Endodermal cell (in vitro differentiated cells): Measurements from ENCODE around the gene INSC. TPM values are rescaled to one million over a fixed set of nuclear protein-coding genes. Genes with fewer than 3 reads are reported as not detected.

ENCODE experiments used
- DNase-seq: peaks from one replicate; pipeline ENCODE4 v3.0.0-alpha.2; 2017
- H3K27ac ChIP-seq: 2 replicates; pipeline ENCODE4 v1.5.1; 2013; ENCODE audit warnings: mild to moderate bottlenecking, low read depth, low read length, moderate library complexity
- H3K27me3 ChIP-seq: 2 replicates; pipeline ENCODE4 v1.6.1; 2013; ENCODE audit warnings: mild to moderate bottlenecking, low read length, moderate library complexity; ENCODE audit not compliant: insufficient read depth, control insufficient read depth, poor library complexity, severe bottlenecking
- H3K36me3 ChIP-seq: 2 replicates; pipeline ENCODE4 v1.7.0; 2013; ENCODE audit warnings: mild to moderate bottlenecking, low read length, moderate library complexity; ENCODE audit not compliant: control insufficient read depth, insufficient read depth
- H3K4me1 ChIP-seq: one replicate; pipeline ENCODE4 v1.7.0; 2013; ENCODE audit warnings: low read length; ENCODE audit not compliant: control insufficient read depth, insufficient read depth
- H3K4me3 ChIP-seq: 2 replicates; pipeline ENCODE4 v1.5.1; 2013; ENCODE audit warnings: mild to moderate bottlenecking, low read length, moderate library complexity
- H3K9ac ChIP-seq: 2 replicates; pipeline ENCODE4 v1.6.1; 2013; ENCODE audit warnings: mild to moderate bottlenecking, low read length, moderate library complexity; ENCODE audit not compliant: poor library complexity, severe bottlenecking; ENCODE audit errors: extremely low read depth
- H3K9me3 ChIP-seq: 2 replicates; pipeline ENCODE4 v1.6.1; 2013; ENCODE audit warnings: mild to moderate bottlenecking, low read length, moderate library complexity; ENCODE audit not compliant: control insufficient read depth
- H3K27ac Mint-ChIP-seq: 2 replicates; pipeline ENCODE4 v1.8.0; 2020; ENCODE audit warnings: mixed read lengths
- H3K27me3 Mint-ChIP-seq: 2 replicates; pipeline ENCODE4 v1.8.0; 2021; ENCODE audit warnings: mild to moderate bottlenecking, mixed read lengths; ENCODE audit not compliant: insufficient read depth
- H3K36me3 Mint-ChIP-seq: 2 replicates; pipeline ENCODE4 v1.8.0; 2020; ENCODE audit warnings: low read depth, mixed read lengths
- H3K4me1 Mint-ChIP-seq: 2 replicates; pipeline ENCODE4 v1.8.0; 2020; ENCODE audit warnings: mixed read lengths
- H3K4me3 Mint-ChIP-seq: 2 replicates; pipeline ENCODE4 v1.8.0; 2020; ENCODE audit warnings: mild to moderate bottlenecking, moderate library complexity, mixed read lengths
- H3K9me3 Mint-ChIP-seq: 2 replicates; pipeline ENCODE4 v1.8.0; 2020; ENCODE audit warnings: mild to moderate bottlenecking, mixed read lengths
- CTCF ChIP-seq: fragments of 200-600 bp; sonication (generic); conservative IDR thresholded peaks from 2 replicates; pipeline ENCODE4 v1.5.0; 2021; ENCODE audit warnings: antibody characterized with exemption, mild to moderate bottlenecking
- WGBS, 2 experiments: methylation state at CpG; one replicate each; pipeline versions ENCODE4 v1.1.5 to v1.1.7; 2013; ENCODE audit warnings: missing lambda C conversion rate in 2 of 2, mixed read lengths in 1 of 2; ENCODE audit not compliant: insufficient coverage in 1 of 2, insufficient read length in 1 of 2; 5-methylcytosine and 5-hydroxymethylcytosine counted together
- total RNA-seq, 2 donors: library from RNA; stranded (reverse); fragmentation: NEBNext Ultra II Directional in 1 of 2; extraction: Animal tissue kit (Norgen Biotek cat#: 25700) in 1 of 2; gene quantifications; 2 replicates in 1 of 2; 3 replicates in 1 of 2; pipeline ENCODE4 v1.2.1, GENCODE V29; 2021

INSC gene
- total RNA-seq, 2 donors from 2014 or later, result not detected

- no peak overlapping the region for H3K27ac Mint-ChIP-seq
- whole genome bisulfite sequencing, 2 experiments, result 93 to 100% methylated on average over 1 to 3 of the region's 3 CpGs
- no peak for DNase-seq
These were observed 56.0 kb downstream of the INSC start for GRCh38 chr11:15170698-15171097.

GRCh38 chr11:15171956-15172355, 57.2 kb downstream of the INSC start:
- no peak for TF ChIP-seq CTCF
- Mint-ChIP-seq H3K4me1 (peaks cover 4% of the 10 kb centered on the region), H3K27me3 (peaks cover 29% of the 10 kb centered on the region), H3K9me3 (no peaks in the 10 kb centered on the region), H3K4me3 (no peak overlapping the region), H3K36me3 (no peaks in the 10 kb centered on the region), H3K27ac (no peak overlapping the region)
- H3K36me3 ChIP-seq, result no peaks in the 10 kb centered on the region
- peak; percentile 12 for DNase-seq
- no peak overlapping the region for H3K27ac ChIP-seq
- no peak overlapping the region for H3K4me3 ChIP-seq
- WGBS, 2 experiments, result 91 to 98% methylated on average over 3 of the region's 3 CpGs
- H3K9ac ChIP-seq, result no peak overlapping the region
- no peaks in the 10 kb centered on the region for H3K9me3 ChIP-seq
- H3K27me3 ChIP-seq, result peaks cover 19% of the 10 kb centered on the region
- peaks cover 3% of the 10 kb centered on the region for H3K4me1 ChIP-seq

More at GRCh38 chr11:15170698-15171097, 56.0 kb downstream of the INSC start:
- Mint-ChIP-seq H3K27me3 (peaks cover 23% of the 10 kb centered on the region), H3K9me3 (no peaks in the 10 kb centered on the region), H3K4me3 (no peak overlapping the region), H3K36me3 (no peaks in the 10 kb centered on the region), H3K4me1 (peaks cover 4% of the 10 kb centered on the region)
- Histone ChIP-seq H3K4me1 (peaks cover 3% of the 10 kb centered on the region), H3K36me3 (no peaks in the 10 kb centered on the region), H3K27ac (no peak overlapping the region), H3K27me3 (peaks cover 19% of the 10 kb centered on the region), H3K4me3 (no peak overlapping the region), H3K9ac (no peak overlapping the region), H3K9me3 (no peaks in the 10 kb centered on the region)
- no peak for TF ChIP-seq CTCF

GRCh38 chr11:15175831-15176230, 61.1 kb downstream of the INSC start:
- H3K27me3 ChIP-seq, result peaks cover 19% of the 10 kb centered on the region

More at GRCh38 chr11:15175831-15176230, 61.1 kb downstream of the INSC start:
- no peak overlapping the region for H3K4me3 ChIP-seq
- DNase-seq, result peak; percentile 35
- Mint-ChIP-seq H3K27ac (no peak overlapping the region), H3K9me3 (no peaks in the 10 kb centered on the region), H3K27me3 (peaks cover 48% of the 10 kb centered on the region), H3K4me1 (peaks cover 4% of the 10 kb centered on the region), H3K36me3 (no peaks in the 10 kb centered on the region), H3K4me3 (no peak overlapping the region)
- H3K27ac ChIP-seq, result no peak overlapping the region
- H3K36me3 ChIP-seq, result no peaks in the 10 kb centered on the region
- no peaks in the 10 kb centered on the region for H3K9me3 ChIP-seq
- peaks cover 3% of the 10 kb centered on the region for H3K4me1 ChIP-seq
- 93% methylated on average over 3 to 11 of the region's 11 CpGs for WGBS, 2 experiments
- no peak for TF ChIP-seq CTCF
- no peak overlapping the region for H3K9ac ChIP-seq
